OCI-LY7 (cell line): Measurements from ENCODE around the gene SOWAHA. TPM values are rescaled to one million over a fixed set of nuclear protein-coding genes. Genes with fewer than 3 reads are reported as not detected.

Experiments
- BruUV-seq: library from RNA; stranded (reverse); fragments of 400-500 nt; replicated peaks from 2 replicates; lab custom pipeline; 2021; lab: Mats Ljungman, UMichigan
- CTCF ChIA-PET: fragments of 300-600 bp; sonication (Branson Sonifier 250); formaldehyde crosslinking; loops from one replicate; lab custom pipeline; 2022; ENCODE audit warnings: antibody characterized with exemption; ENCODE audit not compliant: unreplicated experiment; lab: Charles Lee
- POLR2A ChIA-PET: fragments of 300-600 bp; sonication (Branson Sonifier 250); formaldehyde crosslinking; loops from one replicate; lab custom pipeline; 2022; ENCODE audit warnings: antibody characterized with exemption; lab: Charles Lee
- DNase-seq: peaks from one replicate; pipeline ENCODE4 v3.0.0-alpha.2; 2015; ENCODE audit warnings: low spot score
- H2AFZ ChIP-seq: fragments of 200-600 bp; sonication (generic), shearing (Covaris generic); 2 replicates; pipeline ENCODE4 v1.6.1; 2014; ENCODE audit warnings: mild to moderate bottlenecking, antibody characterized with exemption, low read length, moderate library complexity
- H3K27ac ChIP-seq: fragments of 200-600 bp; sonication (generic); 2 replicates; pipeline ENCODE4 v1.5.1; 2014; ENCODE audit warnings: mixed run types, low read depth, mild to moderate bottlenecking, moderate library complexity, low read length, inconsistent platforms; ENCODE audit not compliant: poor library complexity, severe bottlenecking
- H3K36me3 ChIP-seq: fragments of 200-600 bp; sonication (generic); 2 replicates; pipeline ENCODE4 v1.6.1; 2014; ENCODE audit warnings: mild to moderate bottlenecking, antibody characterized with exemption, low read length, moderate library complexity, mixed read lengths; ENCODE audit not compliant: insufficient read depth
- H3K4me1 ChIP-seq: fragments of 200-600 bp; sonication (generic); 2 replicates; pipeline ENCODE4 v1.5.1; 2014; ENCODE audit warnings: mild to moderate bottlenecking, low read length; ENCODE audit not compliant: insufficient read depth, poor library complexity, severe bottlenecking
- H3K4me2 ChIP-seq: fragments of 200-600 bp; sonication (generic); 2 replicates; pipeline ENCODE4 v1.6.1; 2014; ENCODE audit warnings: mild to moderate bottlenecking, low read length
- H3K4me3 ChIP-seq: fragments of 200-600 bp; sonication (generic); 2 replicates; pipeline ENCODE4 v1.5.1; 2014; ENCODE audit warnings: mild to moderate bottlenecking, low read depth, low read length; ENCODE audit not compliant: poor library complexity, severe bottlenecking
- H3K79me2 ChIP-seq: fragments of 200-600 bp; sonication (generic); 2 replicates; pipeline ENCODE4 v1.6.1; 2016; ENCODE audit warnings: low read depth, mild to moderate bottlenecking, low read length, moderate library complexity, mixed read lengths; ENCODE audit not compliant: insufficient read depth
- H3K9me2 ChIP-seq: fragments of 200-600 bp; sonication (generic); 2 replicates; pipeline ENCODE4 v1.6.1; 2016; ENCODE audit warnings: mild to moderate bottlenecking, low read length, mixed read lengths; ENCODE audit not compliant: insufficient read depth
- H3K9me3 ChIP-seq: fragments of 200-600 bp; sonication (generic); 2 replicates; pipeline ENCODE4 v1.6.1; 2014; ENCODE audit warnings: mild to moderate bottlenecking, mixed run types, low read length, mixed read lengths
- H4K20me1 ChIP-seq: fragments of 200-600 bp; sonication (generic); 2 replicates; pipeline ENCODE4 v1.6.1; 2014; ENCODE audit warnings: mild to moderate bottlenecking, antibody characterized with exemption, low read length, moderate library complexity, mixed read lengths; ENCODE audit not compliant: insufficient read depth
- EZH2phosphoT487 ChIP-seq: fragments of 200-600 bp; sonication (generic); IDR thresholded peaks from 2 replicates; pipeline ENCODE4 v1.6.1; 2018; ENCODE audit warnings: low read depth, borderline replicate concordance, mild to moderate bottlenecking, mixed run types, antibody characterized with exemption, low read length, moderate library complexity, mixed read lengths
- intact Hi-C: fragments of 100-400 bp; cut with micrococcal nuclease; formaldehyde crosslinking; loops from one replicate; pipeline ENCODE4 v1.10.0; 2022; ENCODE audit not compliant: unreplicated experiment
- total RNA-seq, 2 experiments: library from RNA; depleted of rRNA in 1 of 2; stranded (reverse); fragments of >200 nt in 1 of 2; shearing (Covaris generic) in 1 of 2; gene quantifications; 2 replicates each; pipeline ENCODE4 v1.2.3, GENCODE V29; 2014 to 2022
- TF ChIP-seq, protein P1 (sequence below): fragments of 200-600 bp; sonication (generic); conservative IDR thresholded peaks from 2 replicates; pipeline ENCODE4 v1.5.1; 2014; ENCODE audit warnings: mild to moderate bottlenecking, antibody characterized with exemption, low read length, moderate library complexity, mixed read lengths

SOWAHA gene
- total RNA-seq, 2 experiments from 2014 or later: not detected

DNA sequence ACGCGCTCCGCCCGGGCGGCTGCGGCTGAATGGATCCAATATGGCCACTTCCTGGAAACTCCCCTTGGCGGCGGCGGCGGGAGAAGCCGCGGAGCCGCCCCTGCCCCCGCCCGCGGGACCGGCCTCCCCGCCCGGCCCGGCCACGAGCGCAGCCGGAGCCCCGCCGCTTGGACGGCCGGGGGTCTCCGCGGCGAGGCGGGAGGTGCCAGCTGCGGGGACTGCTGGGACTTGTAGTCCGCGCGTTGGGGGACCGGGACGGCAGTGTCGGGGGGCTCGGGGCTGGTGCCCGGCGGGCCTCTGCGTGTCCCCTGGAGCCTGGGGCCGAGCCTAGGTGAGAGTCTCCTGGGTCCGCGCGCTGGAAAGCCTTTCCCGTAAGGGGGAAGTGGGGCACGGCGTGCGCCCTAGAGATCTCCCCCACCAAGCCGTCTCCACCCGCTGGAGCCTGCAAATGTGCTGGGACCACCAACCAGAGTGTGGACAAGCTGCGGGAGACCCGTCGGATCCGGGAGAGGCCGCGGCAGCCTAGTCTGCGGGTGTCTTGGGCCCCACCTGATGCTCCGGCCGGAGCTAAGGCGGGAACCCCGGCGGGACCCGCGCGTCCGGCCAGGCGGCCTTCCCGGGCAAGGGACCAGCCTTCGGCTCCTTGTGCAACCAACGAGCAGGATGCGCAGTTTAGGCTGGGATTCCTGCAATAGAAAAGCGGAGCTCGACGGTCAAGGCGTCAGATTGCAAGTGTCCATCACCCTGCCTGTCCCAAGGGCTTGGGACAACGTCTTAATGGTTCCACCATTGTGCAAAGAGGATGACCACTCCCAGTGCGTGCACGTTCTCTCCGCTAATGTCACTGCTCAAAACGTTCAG, 35.7 kb upstream of the SOWAHA start, which contains the start of gene SEPTIN8:
SEPTIN8 (minus strand) TSS at position 31 of the 861 bp plus-strand sequence. CDS start 102 bp downstream, outside the sequence.
- peak within 1 kb of the TSS; percentile 68 for H3K4me2 ChIP-seq
- intact Hi-C loops: no loop called here
- no peak for TF ChIP-seq EZH2phosphoT487
- TF ChIP-seq, protein P1, sequence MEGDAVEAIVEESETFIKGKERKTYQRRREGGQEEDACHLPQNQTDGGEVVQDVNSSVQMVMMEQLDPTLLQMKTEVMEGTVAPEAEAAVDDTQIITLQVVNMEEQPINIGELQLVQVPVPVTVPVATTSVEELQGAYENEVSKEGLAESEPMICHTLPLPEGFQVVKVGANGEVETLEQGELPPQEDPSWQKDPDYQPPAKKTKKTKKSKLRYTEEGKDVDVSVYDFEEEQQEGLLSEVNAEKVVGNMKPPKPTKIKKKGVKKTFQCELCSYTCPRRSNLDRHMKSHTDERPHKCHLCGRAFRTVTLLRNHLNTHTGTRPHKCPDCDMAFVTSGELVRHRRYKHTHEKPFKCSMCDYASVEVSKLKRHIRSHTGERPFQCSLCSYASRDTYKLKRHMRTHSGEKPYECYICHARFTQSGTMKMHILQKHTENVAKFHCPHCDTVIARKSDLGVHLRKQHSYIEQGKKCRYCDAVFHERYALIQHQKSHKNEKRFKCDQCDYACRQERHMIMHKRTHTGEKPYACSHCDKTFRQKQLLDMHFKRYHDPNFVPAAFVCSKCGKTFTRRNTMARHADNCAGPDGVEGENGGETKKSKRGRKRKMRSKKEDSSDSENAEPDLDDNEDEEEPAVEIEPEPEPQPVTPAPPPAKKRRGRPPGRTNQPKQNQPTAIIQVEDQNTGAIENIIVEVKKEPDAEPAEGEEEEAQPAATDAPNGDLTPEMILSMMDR: no peak
- peak; percentile 31 for DNase-seq
- peak within 1 kb of the TSS; percentile 83 for H2AFZ ChIP-seq
- H3K9me3 ChIP-seq: no peaks in the 10 kb centered on the region
- H3K79me2 ChIP-seq: no peaks in the 10 kb centered on the region
- H3K4me1 ChIP-seq: peaks cover 7% of the 10 kb centered on the region
- no peaks in the 10 kb centered on the region for H3K9me2 ChIP-seq
- no peaks in the 10 kb centered on the region for H3K36me3 ChIP-seq
- H3K27ac ChIP-seq: no peak within 1 kb of the TSS
- H3K4me3 ChIP-seq: peak within 1 kb of the TSS; percentile 70
- CTCF ChIA-PET: no interaction called here
- BruUV-seq: no TSS peak
- POLR2A ChIA-PET: no interaction called here
- no peaks in the 10 kb centered on the region for H4K20me1 ChIP-seq

DNA sequence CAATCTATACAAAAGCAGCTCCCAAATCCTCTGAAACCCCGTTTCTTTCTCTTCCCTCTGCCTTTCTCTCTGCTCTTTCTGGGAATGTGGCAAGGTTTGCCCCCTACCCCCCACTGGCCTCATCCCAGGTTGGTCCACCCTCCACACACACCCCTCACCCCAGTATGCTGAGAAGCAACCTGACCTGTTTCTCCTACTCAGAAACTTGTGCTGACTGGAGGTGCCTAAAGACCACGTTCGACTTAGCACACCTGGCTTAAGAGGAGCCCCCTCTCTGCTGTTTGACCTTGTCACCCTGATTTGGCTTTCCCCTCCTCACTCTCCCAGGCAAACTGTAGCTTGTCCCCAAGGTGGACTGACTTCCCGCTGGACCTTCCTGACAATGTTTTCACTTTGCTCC, 35.0 kb upstream of the SOWAHA start:
- Histone ChIP-seq H2AFZ (no peak overlapping the region), H3K9me3 (no peaks in the 10 kb centered on the region), H4K20me1 (no peaks in the 10 kb centered on the region), H3K4me1 (peaks cover 7% of the 10 kb centered on the region), H3K79me2 (no peaks in the 10 kb centered on the region), H3K36me3 (no peaks in the 10 kb centered on the region), H3K27ac (no peak overlapping the region), H3K9me2 (no peaks in the 10 kb centered on the region), H3K4me2 (no peak overlapping the region), H3K4me3 (no peak overlapping the region)
- intact Hi-C loops: no loop called here
- no peak for TF ChIP-seq EZH2phosphoT487
- TF ChIP-seq, protein P1: no peak
- CTCF ChIA-PET: no interaction called here
- no peak for DNase-seq
- no TSS peak for BruUV-seq
- POLR2A ChIA-PET: no interaction called here

DNA sequence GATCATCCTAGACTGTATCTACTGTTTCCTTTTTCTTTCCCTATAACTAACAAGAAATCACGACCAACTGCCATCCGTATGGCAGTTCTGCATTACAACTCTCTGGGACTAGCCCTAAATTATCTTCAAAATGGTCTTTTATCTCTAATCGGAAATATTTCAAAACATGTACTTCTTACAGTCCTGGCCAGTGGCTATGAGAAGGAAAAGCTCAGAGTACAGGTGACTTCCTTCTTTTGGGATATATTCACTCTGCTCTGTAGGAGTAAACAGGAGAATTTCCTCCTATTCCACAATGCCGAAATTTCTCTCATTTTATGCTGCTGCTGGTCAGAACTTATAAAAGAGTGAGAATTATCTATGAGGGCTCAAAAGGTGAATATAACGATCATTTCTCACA, 34.2 kb upstream of the SOWAHA start:
- ChIA-PET CTCF (no interaction called here), POLR2A (no interaction called here)
- H3K4me1 ChIP-seq: peaks cover 7% of the 10 kb centered on the region
- intact Hi-C loops: no loop called here
- BruUV-seq: no TSS peak
- no peak overlapping the region for H3K4me3 ChIP-seq
- H3K27ac ChIP-seq: no peak overlapping the region
- H3K36me3 ChIP-seq: no peaks in the 10 kb centered on the region
- H2AFZ ChIP-seq: no peak overlapping the region
- DNase-seq: no peak
- H3K79me2 ChIP-seq: no peaks in the 10 kb centered on the region
- no peak overlapping the region for H3K4me2 ChIP-seq
- H3K9me3 ChIP-seq: no peaks in the 10 kb centered on the region
- TF ChIP-seq EZH2phosphoT487: no peak
- TF ChIP-seq, protein P1: no peak
- H4K20me1 ChIP-seq: no peaks in the 10 kb centered on the region
- H3K9me2 ChIP-seq: no peaks in the 10 kb centered on the region
